GM23338 (cell line): ENCODE results near the gene TIMM29. TPM values are rescaled to one million over a fixed set of nuclear protein-coding genes. Genes with fewer than 3 reads are reported as not detected.
A peak's percentile ranks its signal among the peaks of the same experiment; 100 is the strongest.

Experiments
- ATAC-seq: fragments of 200-7000 bp; cut with Tn5 transposase; 3 replicates; pipeline ENCODE4 v1.9.1; 2020
- DNase-seq: peaks from one replicate; pipeline ENCODE4 v3.0.0-alpha.2; 2015; ENCODE audit warnings: low spot score
- H2AFZ ChIP-seq: fragments of 200-600 bp; sonication (generic); 2 replicates; pipeline ENCODE4 v1.8.0; 2016; ENCODE audit warnings: antibody characterized with exemption, mild to moderate bottlenecking, moderate library complexity
- H3F3A ChIP-seq: fragments of 200-600 bp; sonication (generic); replicated peaks from 2 replicates; pipeline ENCODE4 v1.8.0; 2017; ENCODE audit warnings: antibody characterized with exemption, mixed run types, low read depth
- H3K27ac ChIP-seq: fragments of 200-600 bp; sonication (generic); 2 replicates; pipeline ENCODE4 v1.6.1; 2016; ENCODE audit warnings: low read depth
- H3K27me3 ChIP-seq: fragments of 200-600 bp; sonication (generic); 2 replicates; pipeline ENCODE4 v1.8.0; 2016; ENCODE audit warnings: mild to moderate bottlenecking, mixed run types, moderate library complexity; ENCODE audit not compliant: insufficient read depth
- H3K36me3 ChIP-seq: fragments of 200-600 bp; sonication (generic); 2 replicates; pipeline ENCODE4 v1.8.0; 2016; ENCODE audit warnings: mild to moderate bottlenecking; ENCODE audit not compliant: insufficient read depth
- H3K4me1 ChIP-seq: fragments of 200-600 bp; sonication (generic); 2 replicates; pipeline ENCODE4 v1.8.0; 2016; ENCODE audit warnings: mild to moderate bottlenecking, moderate library complexity; ENCODE audit not compliant: insufficient read depth
- H3K4me2 ChIP-seq: fragments of 200-600 bp; sonication (generic); 2 replicates; pipeline ENCODE4 v1.7.1; 2017; ENCODE audit warnings: mixed run types
- H3K4me3 ChIP-seq: fragments of 200-600 bp; sonication (generic); 2 replicates; pipeline ENCODE4 v1.6.1; 2016; ENCODE audit warnings: mixed run types
- H3K79me2 ChIP-seq: fragments of 200-600 bp; sonication (generic); replicated peaks from 2 replicates; pipeline ENCODE4 v1.8.0; 2017; ENCODE audit warnings: mild to moderate bottlenecking; ENCODE audit not compliant: insufficient read depth
- H3K9me2 ChIP-seq: fragments of 200-600 bp; sonication (generic); 2 replicates; pipeline ENCODE4 v1.8.0; 2017; ENCODE audit not compliant: insufficient read depth
- H4K20me1 ChIP-seq: fragments of 200-600 bp; sonication (generic); replicated peaks from 2 replicates; pipeline ENCODE4 v1.8.0; 2017; ENCODE audit warnings: mild to moderate bottlenecking; ENCODE audit not compliant: insufficient read depth
- H3K27ac Mint-ChIP-seq: 2 replicates; pipeline ENCODE4 v1.8.0; 2020; ENCODE audit warnings: inconsistent platforms, mild to moderate bottlenecking, moderate library complexity, mixed read lengths
- H3K27me3 Mint-ChIP-seq: 3 replicates; pipeline ENCODE4 v1.8.0; 2022; ENCODE audit warnings: low read depth, mild to moderate bottlenecking, moderate library complexity, mixed read lengths, inconsistent platforms; ENCODE audit not compliant: insufficient read depth, poor library complexity
- H3K36me3 Mint-ChIP-seq: 3 replicates; pipeline ENCODE4 v1.8.0; 2021; ENCODE audit warnings: low read depth, mild to moderate bottlenecking, inconsistent platforms, moderate library complexity, mixed read lengths
- H3K4me1 Mint-ChIP-seq: 3 replicates; pipeline ENCODE4 v1.8.0; 2020; ENCODE audit warnings: mild to moderate bottlenecking, inconsistent platforms, mixed read lengths
- H3K4me3 Mint-ChIP-seq: 3 replicates; pipeline ENCODE4 v1.8.0; 2021; ENCODE audit warnings: moderate library complexity, mild to moderate bottlenecking, inconsistent platforms, mixed read lengths
- H3K9me3 Mint-ChIP-seq: 3 replicates; pipeline ENCODE4 v1.8.0; 2020; ENCODE audit warnings: moderate library complexity, mild to moderate bottlenecking, inconsistent platforms, mixed read lengths
- CREB1 ChIP-seq: fragments of 250-450 bp; sonication (Bioruptor Pico); IDR thresholded peaks from 2 replicates; pipeline ENCODE4 v1.5.0; 2020; ENCODE audit warnings: low read depth, mild to moderate bottlenecking, moderate library complexity
- JUNB ChIP-seq: IDR thresholded peaks from one replicate; pipeline ENCODE4 v1.6.1; 2016; ENCODE audit warnings: antibody characterized with exemption; ENCODE audit not compliant: unreplicated experiment
- NANOG ChIP-seq: IDR thresholded peaks from 2 replicates; pipeline ENCODE4 v1.6.1; 2016; ENCODE audit warnings: antibody characterized with exemption, borderline replicate concordance
- POLR2AphosphoS5 ChIP-seq: IDR thresholded peaks from 2 replicates; pipeline ENCODE4 v1.6.1; 2016; ENCODE audit warnings: antibody characterized with exemption, low read depth
- STAT1 ChIP-seq: IDR thresholded peaks from one replicate; pipeline ENCODE4 v1.6.1; 2016; ENCODE audit warnings: antibody characterized with exemption; ENCODE audit not compliant: unreplicated experiment
- ZNF331 ChIP-seq: fragments of 250-450 bp; sonication (Bioruptor Pico); IDR thresholded peaks from 2 replicates; pipeline ENCODE4 v1.5.0; 2020; ENCODE audit warnings: low read depth, mild to moderate bottlenecking, moderate library complexity
- ZNF462 ChIP-seq: fragments of 250-450 bp; sonication (Bioruptor Pico); IDR thresholded peaks from 2 replicates; pipeline ENCODE4 v1.5.0; 2020; ENCODE audit warnings: mild to moderate bottlenecking, moderate library complexity
- polyA plus RNA-seq: library from polyadenylated mRNA; unstranded; fragments of >200 nt; fragmentation: Nextera tagmentation; extraction: Ambion mirVana; gene quantifications from 2 replicates; pipeline ENCODE4 v1.2.1, GENCODE V29; 2016
- total RNA-seq: library from RNA; depleted of rRNA; stranded (reverse); fragments of >200 nt; shearing (Covaris generic); gene quantifications from 2 replicates; pipeline ENCODE4 v1.2.3, GENCODE V29; 2014
- TF ChIP-seq, protein P1 (sequence below), 2 experiments: fragments of 200-600 bp in 1 of 2; sonication (generic) in 1 of 2; conservative IDR thresholded peaks; 2 replicates each; pipeline versions ENCODE4 v1.5.1 to v1.6.1; 2016 to 2017; ENCODE audit warnings: antibody characterized with exemption in 2 of 2, low read depth in 2 of 2, mild to moderate bottlenecking in 2 of 2, moderate library complexity in 1 of 2

The TIMM29 gene
- total and polyA plus RNA-seq, 2 experiments from 2014 or later: 24.1 to 60.7 TPM

GRCh38 chr19:10891405-10892086 lies 37.1 kb upstream of the TIMM29 start (continued):
- no peak for TF ChIP-seq ZNF462 (CRISPR knock-in tag)
- TF ChIP-seq CREB1 (CRISPR knock-in tag): no peak

DNA sequence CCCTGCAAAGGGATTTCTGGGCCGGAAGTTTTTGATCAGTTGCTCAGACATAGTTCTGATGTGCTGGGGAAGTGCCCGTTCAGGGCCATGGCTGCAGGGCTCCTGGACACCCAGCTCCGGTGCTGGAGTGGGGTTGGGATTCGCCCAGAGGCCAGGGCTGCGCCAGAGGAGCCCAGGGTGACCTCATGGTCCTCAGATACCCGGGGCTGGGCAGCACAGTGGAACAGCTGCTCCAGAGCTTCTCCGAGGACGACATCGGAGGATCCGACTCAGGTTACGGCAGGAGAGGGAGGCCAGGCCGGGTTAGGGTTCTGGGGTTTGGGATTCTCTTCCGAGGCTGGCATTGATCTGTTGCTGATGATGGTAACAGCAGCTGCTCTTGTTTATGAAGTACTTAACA lies 36.4 kb upstream of the TIMM29 start:
- Histone ChIP-seq H3K36me3 (no peaks in the 10 kb centered on the region), H2AFZ (no peak overlapping the region), H3K27me3 (no peaks in the 10 kb centered on the region), H3K4me2 (peak overlapping the region; percentile 66; the same call in 1 of the 2 replicates), H3F3A (peaks cover 28% of the 10 kb centered on the region), H3K4me1 (peaks cover 71% of the 10 kb centered on the region), H4K20me1 (peaks cover 8% of the 10 kb centered on the region), H3K79me2 (peaks cover 89% of the 10 kb centered on the region), H3K4me3 (no peak overlapping the region), H3K27ac (peak overlapping the region; percentile 90), H3K9me2 (no peaks in the 10 kb centered on the region)
- no peak for TF ChIP-seq STAT1
- DNase-seq (no peak), ATAC-seq (no peak)
- Mint-ChIP-seq H3K27me3 (peaks cover 14% of the 10 kb centered on the region), H3K36me3 (no peaks in the 10 kb centered on the region), H3K27ac (peak overlapping the region; percentile 77; the same call in 1 of the 2 replicates), H3K4me3 (no peak overlapping the region; the same call in 2 of the 3 replicates), H3K9me3 (no peaks in the 10 kb centered on the region), H3K4me1 (peaks cover 69% of the 10 kb centered on the region)

DNA sequence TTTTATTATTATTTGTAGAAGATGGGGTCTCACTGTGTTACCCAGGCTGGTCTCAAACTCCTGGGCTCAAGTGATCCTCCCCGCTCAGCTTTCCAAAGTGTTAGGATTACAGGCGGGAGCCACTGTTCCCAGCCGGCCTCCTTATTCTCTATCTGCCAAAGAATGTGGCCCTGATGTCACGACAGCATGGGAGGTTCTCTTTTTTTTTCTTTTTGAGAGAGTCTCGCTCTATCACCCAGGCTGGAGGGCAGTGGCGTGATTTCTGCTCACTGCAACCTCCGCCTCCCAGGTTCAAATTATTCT lies 33.7 kb upstream of the TIMM29 start:
- Histone ChIP-seq H3K4me2 (0 out of 2 replicates have a peak overlapping the region, but pooled peaks have one; percentile 20), H3K79me2 (peaks cover 84% of the 10 kb centered on the region), H2AFZ (no peak overlapping the region), H3K27ac (peak overlapping the region; percentile 74; the same call in 1 of the 2 replicates), H3K9me2 (no peaks in the 10 kb centered on the region), H3K27me3 (no peaks in the 10 kb centered on the region), H3K4me1 (peaks cover 51% of the 10 kb centered on the region), H3K36me3 (no peaks in the 10 kb centered on the region), H3F3A (peaks cover 17% of the 10 kb centered on the region; the same call in 1 of the 2 replicates), H4K20me1 (peaks cover 8% of the 10 kb centered on the region), H3K4me3 (no peak overlapping the region)
- H3K36me3 Mint-ChIP-seq: no peaks in the 10 kb centered on the region
- H3K9me3 Mint-ChIP-seq: no peaks in the 10 kb centered on the region
- peaks cover 17% of the 10 kb centered on the region for H3K27me3 Mint-ChIP-seq
- ATAC-seq (no peak), DNase-seq (peak; percentile 35)
- peak overlapping the region; percentile 76; the same call in 1 of the 2 replicates for H3K27ac Mint-ChIP-seq
- peaks cover 50% of the 10 kb centered on the region for H3K4me1 Mint-ChIP-seq
- H3K4me3 Mint-ChIP-seq: no peak overlapping the region; the same call in 2 of the 3 replicates
- TF ChIP-seq NANOG (no peak), CREB1 (CRISPR knock-in tag) (no peak), ZNF331 (CRISPR knock-in tag) (no peak), STAT1 (no peak), POLR2AphosphoS5 (no peak), JUNB (no peak)
- TF ChIP-seq, protein P1, sequence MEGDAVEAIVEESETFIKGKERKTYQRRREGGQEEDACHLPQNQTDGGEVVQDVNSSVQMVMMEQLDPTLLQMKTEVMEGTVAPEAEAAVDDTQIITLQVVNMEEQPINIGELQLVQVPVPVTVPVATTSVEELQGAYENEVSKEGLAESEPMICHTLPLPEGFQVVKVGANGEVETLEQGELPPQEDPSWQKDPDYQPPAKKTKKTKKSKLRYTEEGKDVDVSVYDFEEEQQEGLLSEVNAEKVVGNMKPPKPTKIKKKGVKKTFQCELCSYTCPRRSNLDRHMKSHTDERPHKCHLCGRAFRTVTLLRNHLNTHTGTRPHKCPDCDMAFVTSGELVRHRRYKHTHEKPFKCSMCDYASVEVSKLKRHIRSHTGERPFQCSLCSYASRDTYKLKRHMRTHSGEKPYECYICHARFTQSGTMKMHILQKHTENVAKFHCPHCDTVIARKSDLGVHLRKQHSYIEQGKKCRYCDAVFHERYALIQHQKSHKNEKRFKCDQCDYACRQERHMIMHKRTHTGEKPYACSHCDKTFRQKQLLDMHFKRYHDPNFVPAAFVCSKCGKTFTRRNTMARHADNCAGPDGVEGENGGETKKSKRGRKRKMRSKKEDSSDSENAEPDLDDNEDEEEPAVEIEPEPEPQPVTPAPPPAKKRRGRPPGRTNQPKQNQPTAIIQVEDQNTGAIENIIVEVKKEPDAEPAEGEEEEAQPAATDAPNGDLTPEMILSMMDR (conservative IDR thresholded peaks at IDR 0.05; ENCODE audit: low read depth in 2 of 2): no peak
